NB4 (cell line): ENCODE measurements around the gene CMIP.

Experiments used
- MYC ChIP-seq: IDR thresholded peaks from 2 replicates; pipeline ENCODE4 v1.6.1; 2011; ENCODE audit warnings: low read depth, low read length
- POLR2A ChIP-seq: IDR thresholded peaks from 2 replicates; pipeline ENCODE4 v1.6.1; 2011; ENCODE audit warnings: mild to moderate bottlenecking; ENCODE audit not compliant: insufficient read length; ENCODE audit errors: extremely low read depth
- TF ChIP-seq, protein P1 (sequence below): IDR thresholded peaks from one replicate; pipeline ENCODE4 v1.5.1; 2012; ENCODE audit warnings: low read depth, low read length
- TF ChIP-seq, protein P2 (sequence below): IDR thresholded peaks from 2 replicates; pipeline ENCODE4 v1.6.1; 2011; ENCODE audit warnings: low read depth, low read length

DNA sequence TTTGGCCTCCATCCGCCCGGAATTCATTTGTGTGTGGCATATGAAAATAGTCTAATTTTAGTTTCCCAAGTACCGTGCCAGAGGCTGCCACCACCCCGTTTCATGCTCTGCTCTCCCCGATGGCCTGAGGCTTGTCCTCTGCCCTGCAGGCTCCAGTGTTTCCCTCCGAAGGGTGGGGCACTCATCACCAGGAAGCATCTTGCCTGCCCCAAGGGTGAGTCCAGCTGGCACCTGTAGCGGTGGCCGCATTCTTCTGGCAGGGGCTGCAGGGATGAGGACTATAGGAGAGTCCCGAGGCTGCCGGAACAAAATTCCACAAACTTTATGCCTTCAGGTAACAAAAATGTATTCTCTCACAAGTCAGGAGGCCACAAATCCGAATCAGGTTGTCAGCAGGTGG lies 23.1 kb upstream of the CMIP start:
- TF ChIP-seq POLR2A (no peak), MYC (no peak)
- TF ChIP-seq, protein P1, sequence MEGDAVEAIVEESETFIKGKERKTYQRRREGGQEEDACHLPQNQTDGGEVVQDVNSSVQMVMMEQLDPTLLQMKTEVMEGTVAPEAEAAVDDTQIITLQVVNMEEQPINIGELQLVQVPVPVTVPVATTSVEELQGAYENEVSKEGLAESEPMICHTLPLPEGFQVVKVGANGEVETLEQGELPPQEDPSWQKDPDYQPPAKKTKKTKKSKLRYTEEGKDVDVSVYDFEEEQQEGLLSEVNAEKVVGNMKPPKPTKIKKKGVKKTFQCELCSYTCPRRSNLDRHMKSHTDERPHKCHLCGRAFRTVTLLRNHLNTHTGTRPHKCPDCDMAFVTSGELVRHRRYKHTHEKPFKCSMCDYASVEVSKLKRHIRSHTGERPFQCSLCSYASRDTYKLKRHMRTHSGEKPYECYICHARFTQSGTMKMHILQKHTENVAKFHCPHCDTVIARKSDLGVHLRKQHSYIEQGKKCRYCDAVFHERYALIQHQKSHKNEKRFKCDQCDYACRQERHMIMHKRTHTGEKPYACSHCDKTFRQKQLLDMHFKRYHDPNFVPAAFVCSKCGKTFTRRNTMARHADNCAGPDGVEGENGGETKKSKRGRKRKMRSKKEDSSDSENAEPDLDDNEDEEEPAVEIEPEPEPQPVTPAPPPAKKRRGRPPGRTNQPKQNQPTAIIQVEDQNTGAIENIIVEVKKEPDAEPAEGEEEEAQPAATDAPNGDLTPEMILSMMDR: no peak
- TF ChIP-seq, protein P2, sequence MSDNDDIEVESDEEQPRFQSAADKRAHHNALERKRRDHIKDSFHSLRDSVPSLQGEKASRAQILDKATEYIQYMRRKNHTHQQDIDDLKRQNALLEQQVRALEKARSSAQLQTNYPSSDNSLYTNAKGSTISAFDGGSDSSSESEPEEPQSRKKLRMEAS: no peak
